ENCODE results near the gene PPM1N.
A peak's percentile ranks its signal among the peaks of the same experiment; 100 is the strongest.

DNA sequence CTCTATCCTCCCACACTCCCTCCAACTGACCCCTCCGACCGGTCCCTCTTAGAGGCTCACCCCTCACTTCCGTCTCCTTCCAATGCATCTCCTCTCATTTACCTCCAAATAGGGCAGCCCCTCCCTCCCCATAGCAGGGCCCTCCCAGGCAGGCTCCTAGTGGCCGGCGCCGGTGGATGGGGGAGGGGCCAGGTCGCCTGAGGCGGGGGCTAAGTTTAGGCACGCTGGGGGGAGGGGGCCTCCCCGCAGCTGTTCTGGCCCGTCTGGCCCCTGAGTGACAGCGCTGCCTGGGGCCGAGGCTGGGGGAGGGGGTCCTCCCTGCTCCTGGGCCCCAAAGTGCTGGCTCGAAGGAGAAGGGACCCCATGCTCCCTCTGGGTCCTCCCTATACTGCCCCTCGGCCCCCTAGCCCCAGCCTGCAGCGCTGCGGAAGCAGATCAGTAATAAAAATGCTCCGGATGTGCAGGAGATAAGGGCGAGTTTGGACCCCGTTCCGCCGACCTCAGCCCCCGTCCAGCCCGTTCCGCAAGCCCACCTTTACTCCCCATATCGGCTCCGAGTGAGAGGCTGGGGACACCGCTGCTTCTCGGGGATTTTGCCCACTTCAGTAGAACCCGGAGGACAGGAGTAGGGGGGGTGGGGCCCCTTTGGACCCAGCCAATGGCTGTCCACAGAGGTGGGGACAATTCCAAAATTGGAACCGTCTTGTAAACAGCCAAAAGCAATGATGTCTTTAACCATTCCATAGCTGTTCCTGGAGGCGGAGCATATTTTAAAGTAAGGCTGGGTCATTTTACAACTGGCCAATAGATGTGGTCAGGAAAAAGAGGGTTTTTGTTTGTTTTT, 5.4 kb upstream of the PPM1N start:
- TF ChIP-seq POLR2A (IDR thresholded peaks at IDR 0.05; ENCODE audit: low read length) (peak; percentile 35), GATA1 (IDR thresholded peaks at IDR 0.05; ENCODE audit: low read depth, low read length) (no peak)

Measured in erythroblast (primary cell).